GM12878 (cell line): ENCODE results near the gene SYNPR.

Experiments
- BHLHE40 ChIP-seq, 2 experiments: fragments of 450-650 bp in 1 of 2; IDR thresholded peaks; 2 replicates each; pipeline ENCODE4 v1.6.1; 2011 to 2017; ENCODE audit warnings: low read depth in 2 of 2, borderline replicate concordance in 1 of 2, improper control_type of control experiment in 1 of 2, low read length in 1 of 2, mild to moderate bottlenecking in 1 of 2
- CEBPB ChIP-seq, 2 experiments: fragments of 150-350 bp in 1 of 2; IDR thresholded peaks; 2 replicates each; pipeline ENCODE4 v1.6.1; 2012 to 2014; ENCODE audit warnings: low read depth in 2 of 2, low read length in 2 of 2, borderline replicate concordance in 1 of 2, inconsistent platforms in 1 of 2
- CHD2 ChIP-seq: IDR thresholded peaks from 2 replicates; pipeline ENCODE4 v1.6.1; 2011; ENCODE audit warnings: low read depth, low read length, improper control_type of control experiment, borderline replicate concordance
- GATAD2B ChIP-seq: fragments of 450-650 bp; conservative IDR thresholded peaks from 2 replicates; pipeline ENCODE4 v1.6.1; 2017; ENCODE audit warnings: low read depth, mild to moderate bottlenecking, moderate library complexity
- HDAC2 ChIP-seq: fragments of 200-600 bp; sonication (generic); IDR thresholded peaks from 2 replicates; pipeline ENCODE4 v1.6.1; 2017
- MAX ChIP-seq: IDR thresholded peaks from 2 replicates; pipeline ENCODE4 v1.6.1; 2012; ENCODE audit warnings: low read depth, low read length, improper control_type of control experiment
- POLR2A ChIP-seq: IDR thresholded peaks from 2 replicates; pipeline ENCODE4 v1.6.1; 2011; ENCODE audit warnings: low read depth, mild to moderate bottlenecking, low read length
- POLR2AphosphoS5 ChIP-seq: IDR thresholded peaks from 2 replicates; pipeline ENCODE4 v1.6.1; 2011; ENCODE audit warnings: mild to moderate bottlenecking, low read length, inconsistent platforms
- RAD21 ChIP-seq: IDR thresholded peaks from 2 replicates; pipeline ENCODE4 v1.6.1; 2011; ENCODE audit warnings: mild to moderate bottlenecking, low read depth, low read length, moderate library complexity; ENCODE audit not compliant: insufficient read depth
- SMC3 ChIP-seq: IDR thresholded peaks from 2 replicates; pipeline ENCODE4 v1.6.1; 2011; ENCODE audit warnings: low read length, improper control_type of control experiment, borderline replicate concordance
- SPI1 ChIP-seq: IDR thresholded peaks from 2 replicates; pipeline ENCODE4 v1.6.1; 2011; ENCODE audit warnings: low read depth, mild to moderate bottlenecking, low read length, moderate library complexity, borderline replicate concordance; ENCODE audit not compliant: insufficient read depth
- SUPT20H ChIP-seq: IDR thresholded peaks from 2 replicates; pipeline ENCODE4 v1.6.1; 2011; ENCODE audit warnings: low read depth, mild to moderate bottlenecking, low read length, moderate library complexity, borderline replicate concordance; ENCODE audit not compliant: control insufficient read depth
- TAF1 ChIP-seq: IDR thresholded peaks from 2 replicates; pipeline ENCODE4 v1.6.1; 2011; ENCODE audit warnings: mild to moderate bottlenecking, low read depth, low read length, borderline replicate concordance
- TF ChIP-seq, protein P1 (sequence below), 3 experiments: IDR thresholded peaks in 2 of 3; conservative IDR thresholded peaks in 1 of 3; 2 replicates each; pipeline ENCODE4 v1.5.1; 2011; ENCODE audit warnings: low read depth in 3 of 3, low read length in 3 of 3, mild to moderate bottlenecking in 3 of 3, control low read depth in 2 of 3, moderate library complexity in 2 of 3, inconsistent platforms in 1 of 3, mixed read lengths in 1 of 3; ENCODE audit not compliant: control insufficient read depth in 2 of 3, insufficient read depth in 1 of 3; ENCODE audit errors: extremely low read depth in 1 of 3

DNA sequence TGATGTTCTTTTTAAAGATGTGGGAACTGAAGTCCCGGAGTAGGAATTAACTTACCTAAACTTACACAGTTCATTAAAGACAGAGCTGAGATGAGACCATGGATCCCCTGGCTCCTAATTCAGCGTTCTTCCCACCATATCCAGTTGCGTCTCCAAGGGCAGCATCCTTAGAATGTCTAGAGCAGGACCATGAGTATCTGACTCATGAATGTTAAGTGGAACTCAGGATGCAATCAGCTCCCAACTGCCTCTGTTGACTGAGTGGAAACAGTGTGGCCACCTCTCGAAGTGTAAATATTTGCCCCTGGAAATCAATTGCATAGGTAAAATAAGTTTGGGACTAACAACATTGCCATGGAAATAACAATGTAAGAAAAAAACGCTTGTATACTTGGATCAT is 376.8 kb downstream of the SYNPR start:
- TF ChIP-seq, protein P1, sequence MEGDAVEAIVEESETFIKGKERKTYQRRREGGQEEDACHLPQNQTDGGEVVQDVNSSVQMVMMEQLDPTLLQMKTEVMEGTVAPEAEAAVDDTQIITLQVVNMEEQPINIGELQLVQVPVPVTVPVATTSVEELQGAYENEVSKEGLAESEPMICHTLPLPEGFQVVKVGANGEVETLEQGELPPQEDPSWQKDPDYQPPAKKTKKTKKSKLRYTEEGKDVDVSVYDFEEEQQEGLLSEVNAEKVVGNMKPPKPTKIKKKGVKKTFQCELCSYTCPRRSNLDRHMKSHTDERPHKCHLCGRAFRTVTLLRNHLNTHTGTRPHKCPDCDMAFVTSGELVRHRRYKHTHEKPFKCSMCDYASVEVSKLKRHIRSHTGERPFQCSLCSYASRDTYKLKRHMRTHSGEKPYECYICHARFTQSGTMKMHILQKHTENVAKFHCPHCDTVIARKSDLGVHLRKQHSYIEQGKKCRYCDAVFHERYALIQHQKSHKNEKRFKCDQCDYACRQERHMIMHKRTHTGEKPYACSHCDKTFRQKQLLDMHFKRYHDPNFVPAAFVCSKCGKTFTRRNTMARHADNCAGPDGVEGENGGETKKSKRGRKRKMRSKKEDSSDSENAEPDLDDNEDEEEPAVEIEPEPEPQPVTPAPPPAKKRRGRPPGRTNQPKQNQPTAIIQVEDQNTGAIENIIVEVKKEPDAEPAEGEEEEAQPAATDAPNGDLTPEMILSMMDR (IDR thresholded peaks at IDR 0.05 in 2 of 3, conservative IDR thresholded peaks at IDR 0.05 in 1 of 3; ENCODE audit: control insufficient read depth in 2 of 3, extremely low read depth in 1 of 3, insufficient read depth in 1 of 3, low read depth in 3 of 3, low read length in 3 of 3) = no peak
- TF ChIP-seq SPI1 (no peak), CEBPB (IDR thresholded peaks at IDR 0.05; ENCODE audit: borderline replicate concordance in 1 of 2, low read depth in 2 of 2, low read length in 2 of 2) (no peak), POLR2A (no peak), MAX (no peak), POLR2AphosphoS5 (no peak), TAF1 (no peak), GATAD2B (no peak), CHD2 (no peak), RAD21 (no peak), BHLHE40 (IDR thresholded peaks at IDR 0.05; ENCODE audit: borderline replicate concordance in 1 of 2, low read depth in 2 of 2, low read length in 1 of 2) (no peak), SMC3 (no peak), SUPT20H (no peak), HDAC2 (no peak)
